Activated naive CD8-positive, alpha-beta T cell (primary cell): ENCODE measurements around the gene KAT5.
"Not testable (repeated sequence)": the region's sequence is repeated elsewhere in the genome, so short reads cannot be mapped to it uniquely, and the experiment has no call there.

ENCODE experiments used
- H3K27ac Mint-ChIP-seq: one replicate; pipeline ENCODE4 v1.8.0; 2021; ENCODE audit warnings: mixed read lengths
- H3K27me3 Mint-ChIP-seq: one replicate; pipeline ENCODE4 v1.8.0; 2021; ENCODE audit warnings: mixed read lengths
- H3K36me3 Mint-ChIP-seq: one replicate; pipeline ENCODE4 v1.8.0; 2021; ENCODE audit warnings: mixed read lengths
- H3K4me1 Mint-ChIP-seq: one replicate; pipeline ENCODE4 v1.8.0; 2021; ENCODE audit warnings: low read depth, mixed read lengths
- H3K4me3 Mint-ChIP-seq: one replicate; pipeline ENCODE4 v1.8.0; 2021; ENCODE audit warnings: mild to moderate bottlenecking, mixed read lengths
- H3K9me3 Mint-ChIP-seq: one replicate; pipeline ENCODE4 v1.8.0; 2021; ENCODE audit warnings: low read depth, mixed read lengths

Gene KAT5

GRCh38 chr11:65762169-65762568 lies 50.1 kb downstream of the KAT5 start:
- H3K36me3 Mint-ChIP-seq, H3K9me3 Mint-ChIP-seq, H3K27ac Mint-ChIP-seq, H3K4me1 Mint-ChIP-seq, H3K4me3 Mint-ChIP-seq, H3K27me3 Mint-ChIP-seq: not testable (repeated sequence)

- not testable (repeated sequence) for H3K36me3 Mint-ChIP-seq, H3K27ac Mint-ChIP-seq, H3K4me1 Mint-ChIP-seq, H3K9me3 Mint-ChIP-seq, H3K27me3 Mint-ChIP-seq, H3K4me3 Mint-ChIP-seq
These were observed 50.8 kb downstream of the KAT5 start for GRCh38 chr11:65762816-65763215.

DNA sequence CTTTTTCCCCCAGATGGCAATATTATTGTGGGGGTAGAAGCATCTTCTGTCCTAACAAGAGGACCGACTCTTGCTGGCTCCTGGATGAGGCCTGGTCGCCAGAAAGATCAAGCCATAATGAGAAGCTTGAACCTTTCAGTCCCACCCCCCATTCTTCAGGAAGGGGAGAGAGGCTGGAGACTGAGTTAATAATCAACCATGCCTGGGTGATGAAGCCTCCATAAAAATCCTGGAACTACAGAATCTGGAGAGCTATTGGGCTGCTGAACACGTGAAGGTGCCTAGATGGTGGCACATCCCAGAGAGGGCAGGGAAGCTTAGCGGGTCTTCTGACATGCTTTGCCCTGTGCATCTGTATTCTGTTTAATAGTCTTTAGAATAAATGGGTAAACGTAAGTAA lies 52.4 kb downstream of the KAT5 start:
- no peaks in the 10 kb centered on the region for H3K36me3 Mint-ChIP-seq
- H3K9me3 Mint-ChIP-seq = no peaks in the 10 kb centered on the region
- no peak overlapping the region for H3K27ac Mint-ChIP-seq
- peaks cover under 1% of the 10 kb centered on the region for H3K27me3 Mint-ChIP-seq
- H3K4me3 Mint-ChIP-seq = no peak overlapping the region
- H3K4me1 Mint-ChIP-seq = no peaks in the 10 kb centered on the region

DNA sequence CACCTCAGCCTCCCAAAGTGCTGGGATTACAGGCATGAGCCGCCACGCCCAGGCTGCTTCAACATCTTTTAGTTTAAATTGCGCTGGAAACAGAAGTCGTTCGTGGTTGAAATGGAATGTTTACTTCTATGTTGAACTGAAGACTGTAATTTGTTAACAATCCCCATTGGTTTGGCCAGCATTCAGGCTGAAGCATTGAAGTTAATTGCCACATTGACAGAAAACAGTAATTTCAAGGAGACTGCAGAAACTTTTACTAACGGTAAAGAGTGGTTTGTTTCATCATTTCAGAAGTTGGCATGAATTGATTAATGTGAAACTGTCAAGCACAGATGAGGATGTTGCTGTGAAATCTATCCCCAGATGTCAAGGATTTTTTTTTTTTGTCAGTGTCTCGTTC lies 54.5 kb downstream of the KAT5 start:
- H3K27ac Mint-ChIP-seq = no peak overlapping the region
- no peaks in the 10 kb centered on the region for H3K9me3 Mint-ChIP-seq
- no peak overlapping the region for H3K4me3 Mint-ChIP-seq
- H3K4me1 Mint-ChIP-seq = peaks cover 5% of the 10 kb centered on the region
- no peaks in the 10 kb centered on the region for H3K27me3 Mint-ChIP-seq
- peaks cover 3% of the 10 kb centered on the region for H3K36me3 Mint-ChIP-seq

DNA sequence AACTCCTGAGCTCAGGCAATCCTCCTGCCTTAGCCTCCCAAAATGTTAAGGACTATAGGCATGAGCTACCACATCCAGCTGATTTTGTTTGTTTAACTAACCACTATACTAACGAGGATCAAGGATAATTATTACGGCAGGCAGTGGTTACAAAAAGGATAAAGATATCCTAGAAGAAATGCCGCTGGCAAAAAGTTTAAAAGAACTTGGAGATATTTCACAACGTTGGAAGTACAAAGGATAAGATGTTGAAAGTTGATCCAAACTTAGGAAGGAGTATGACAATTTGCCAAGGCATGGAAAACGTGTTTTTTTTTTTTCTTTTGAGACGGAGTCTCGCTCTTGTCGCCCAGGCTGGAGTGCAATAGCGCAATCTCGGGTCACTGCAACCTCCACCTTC lies 55.4 kb downstream of the KAT5 start:
- Mint-ChIP-seq H3K27me3 (no peaks in the 10 kb centered on the region), H3K4me3 (no peak overlapping the region), H3K27ac (no peak overlapping the region), H3K4me1 (peaks cover 5% of the 10 kb centered on the region), H3K9me3 (no peaks in the 10 kb centered on the region), H3K36me3 (peaks cover 3% of the 10 kb centered on the region)

DNA sequence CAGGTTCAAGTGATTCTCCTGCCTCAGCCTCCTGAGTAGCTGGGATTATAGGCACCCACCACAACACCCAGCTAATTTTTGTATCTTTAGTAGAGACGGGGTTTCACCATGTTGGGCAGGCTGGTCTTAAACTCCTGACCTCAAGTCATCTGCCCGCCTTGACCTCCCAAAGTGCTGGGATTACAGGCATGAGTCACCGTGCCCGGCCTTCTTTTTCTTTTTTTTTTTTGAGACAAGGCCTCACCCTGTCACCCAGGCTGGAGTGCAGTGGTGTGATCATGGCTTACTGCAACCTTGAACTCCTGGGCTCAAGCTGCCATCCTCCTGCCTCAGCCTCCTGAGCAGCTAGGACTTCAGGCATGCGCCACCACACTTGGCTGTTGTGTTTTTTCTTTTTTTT lies 55.8 kb downstream of the KAT5 start:
- not testable (repeated sequence) for H3K27ac Mint-ChIP-seq, H3K4me1 Mint-ChIP-seq, H3K27me3 Mint-ChIP-seq, H3K36me3 Mint-ChIP-seq, H3K4me3 Mint-ChIP-seq, H3K9me3 Mint-ChIP-seq
